BE2C (cell line): ENCODE data around the gene GABRE.

Source experiments
- DNase-seq: peaks from one replicate; pipeline ENCODE4 v3.0.0-alpha.2; 2020
- H3K27me3 ChIP-seq: fragments of 250-450 bp; sonication (Bioruptor Pico); 2 replicates; pipeline ENCODE4 v1.5.1; 2020; ENCODE audit warnings: mild to moderate bottlenecking
- H3K36me3 ChIP-seq: fragments of 250-450 bp; sonication (Bioruptor Pico); 2 replicates; pipeline ENCODE4 v1.5.1; 2020; ENCODE audit warnings: mild to moderate bottlenecking
- H3K4me1 ChIP-seq: fragments of 250-450 bp; sonication (Bioruptor Pico); 2 replicates; pipeline ENCODE4 v1.5.1; 2020
- H3K4me3 ChIP-seq: 2 replicates; pipeline ENCODE4 v1.5.1; 2011; ENCODE audit warnings: low read depth, low read length
- H3K9me3 ChIP-seq: fragments of 250-450 bp; sonication (Bioruptor Pico); 2 replicates; pipeline ENCODE4 v1.5.1; 2020
- CTCF ChIP-seq: IDR thresholded peaks from 2 replicates; pipeline ENCODE4 v1.5.1; 2012; ENCODE audit warnings: mild to moderate bottlenecking, low read depth, low read length

Gene GABRE

DNA sequence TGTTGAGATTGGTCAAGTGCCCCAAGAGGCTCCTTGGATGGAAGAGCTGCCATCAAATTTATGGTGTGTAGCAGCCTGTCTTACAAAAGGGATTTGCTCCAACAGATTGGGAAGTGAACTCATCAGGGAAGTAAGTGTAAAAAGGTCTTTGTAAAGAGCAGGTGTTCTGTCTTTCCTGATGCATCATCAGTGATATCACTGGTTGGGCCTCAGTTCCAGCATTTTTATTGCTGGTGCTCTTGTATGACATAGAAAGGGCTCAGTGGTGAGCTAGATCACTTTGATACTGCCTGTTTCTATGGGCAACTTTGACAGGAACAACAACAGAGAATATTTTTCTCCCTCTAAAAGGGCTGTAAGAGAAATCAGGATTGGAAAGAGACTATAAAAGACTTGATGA is 8.7 kb upstream of the GABRE start:
- Histone ChIP-seq H3K9me3 (no peaks in the 10 kb centered on the region), H3K4me1 (no peaks in the 10 kb centered on the region), H3K4me3 (no peak overlapping the region), H3K27me3 (no peaks in the 10 kb centered on the region), H3K36me3 (no peaks in the 10 kb centered on the region)
- no peak for TF ChIP-seq CTCF
- DNase-seq, result no peak

GRCh38 chrX:151982222-151982621 is 7.7 kb upstream of the GABRE start:
- Histone ChIP-seq H3K4me1 (no peaks in the 10 kb centered on the region), H3K36me3 (no peaks in the 10 kb centered on the region), H3K4me3 (no peak overlapping the region), H3K27me3 (no peaks in the 10 kb centered on the region), H3K9me3 (no peaks in the 10 kb centered on the region)
- TF ChIP-seq CTCF, result no peak
- no peak for DNase-seq

- Histone ChIP-seq H3K4me3 (no peak overlapping the region), H3K4me1 (no peaks in the 10 kb centered on the region), H3K27me3 (no peaks in the 10 kb centered on the region), H3K9me3 (no peaks in the 10 kb centered on the region), H3K36me3 (no peaks in the 10 kb centered on the region)
- TF ChIP-seq CTCF, result no peak
- DNase-seq, result no peak
These were observed 6.7 kb upstream of the GABRE start for GRCh38 chrX:151981129-151981528.

GRCh38 chrX:151977923-151978322 is 3.4 kb upstream of the GABRE start:
- Histone ChIP-seq H3K4me3 (no peak overlapping the region), H3K9me3 (no peaks in the 10 kb centered on the region), H3K4me1 (no peaks in the 10 kb centered on the region), H3K36me3 (no peaks in the 10 kb centered on the region), H3K27me3 (no peaks in the 10 kb centered on the region)
- no peak for DNase-seq
- no peak for TF ChIP-seq CTCF

- no peaks in the 10 kb centered on the region for H3K27me3 ChIP-seq
- H3K36me3 ChIP-seq, result no peaks in the 10 kb centered on the region
- no peaks in the 10 kb centered on the region for H3K4me1 ChIP-seq
- H3K4me3 ChIP-seq, result no peak overlapping the region
- DNase-seq, result no peak
- no peak for TF ChIP-seq CTCF
- no peaks in the 10 kb centered on the region for H3K9me3 ChIP-seq
These were observed 2.5 kb upstream of the GABRE start for GRCh38 chrX:151977009-151977408.

DNA sequence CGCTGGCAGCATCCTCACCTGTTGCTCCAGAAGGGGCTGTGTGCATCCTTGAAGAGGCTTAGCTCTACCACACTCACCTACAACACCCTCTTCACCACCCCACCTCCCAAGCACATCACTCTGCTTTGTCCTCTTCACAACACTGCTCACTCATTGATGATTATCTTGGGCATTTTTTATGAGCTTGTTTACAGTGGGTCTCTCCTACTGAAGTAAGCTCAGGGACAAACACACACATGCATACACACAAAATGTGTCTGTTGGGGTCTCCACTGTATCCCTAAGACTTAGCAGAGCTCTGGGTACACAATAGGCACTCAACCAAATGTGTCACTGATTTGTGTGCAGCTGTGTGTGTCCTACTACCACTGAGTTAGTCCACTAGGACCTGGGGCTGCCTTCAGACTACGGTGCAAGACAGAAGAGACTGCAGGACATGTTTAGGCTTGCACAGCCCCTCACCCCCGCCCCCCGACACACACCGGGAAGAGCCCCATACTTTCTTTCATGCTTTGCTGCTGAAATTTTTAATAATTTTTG is 1.3 kb upstream of the GABRE start:
- H3K4me1 ChIP-seq, result no peaks in the 10 kb centered on the region
- no peak for DNase-seq
- no peaks in the 10 kb centered on the region for H3K36me3 ChIP-seq
- TF ChIP-seq CTCF, result no peak
- no peaks in the 10 kb centered on the region for H3K27me3 ChIP-seq
- no peaks in the 10 kb centered on the region for H3K9me3 ChIP-seq
- H3K4me3 ChIP-seq, result no peak overlapping the region
